HCT116 (cell line): ENCODE results near the gene TRAPPC12.

ENCODE experiments used
- CBX3 ChIP-seq: IDR thresholded peaks from 2 replicates; pipeline ENCODE4 v1.6.1; 2012; ENCODE audit warnings: low read depth
- EGR1 ChIP-seq: IDR thresholded peaks from 2 replicates; pipeline ENCODE4 v1.6.1; 2012; ENCODE audit warnings: low read depth
- EZH2 ChIP-seq: fragments of 200-600 bp; sonication (generic); IDR thresholded peaks from 2 replicates; pipeline ENCODE4 v1.6.1; 2017; ENCODE audit warnings: antibody characterized with exemption, mixed run types
- POLR2A ChIP-seq: IDR thresholded peaks from 2 replicates; pipeline ENCODE4 v1.7.0; 2011; ENCODE audit warnings: borderline replicate concordance; ENCODE audit not compliant: insufficient read depth, insufficient read length; ENCODE audit errors: extremely low read depth
- POLR2AphosphoS5 ChIP-seq: IDR thresholded peaks from 2 replicates; pipeline ENCODE4 v1.6.1; 2011; ENCODE audit warnings: mild to moderate bottlenecking, low read depth, low read length, moderate library complexity
- RAD21 ChIP-seq: IDR thresholded peaks from 2 replicates; pipeline ENCODE4 v1.6.1; 2012; ENCODE audit warnings: low read depth, mild to moderate bottlenecking
- SP1 ChIP-seq: IDR thresholded peaks from 2 replicates; pipeline ENCODE4 v1.6.1; 2012; ENCODE audit warnings: low read depth
- YY1 ChIP-seq: IDR thresholded peaks from 2 replicates; pipeline ENCODE4 v1.6.1; 2011; ENCODE audit warnings: low read length, low read depth, moderate library complexity, mild to moderate bottlenecking; ENCODE audit not compliant: insufficient replicate concordance; ENCODE audit errors: extremely low read depth
- TF ChIP-seq, protein P1 (sequence below), 3 experiments: fragments of 200-600 bp in 1 of 3; sonication (generic) in 1 of 3; IDR thresholded peaks in 2 of 3; conservative IDR thresholded peaks in 1 of 3; 2 replicates each; pipeline ENCODE4 v1.5.1; 2012 to 2017; ENCODE audit warnings: low read depth in 2 of 3, low read length in 2 of 3, antibody characterized with exemption in 1 of 3, borderline replicate concordance in 1 of 3, control low read depth in 1 of 3, mild to moderate bottlenecking in 1 of 3, mixed read lengths in 1 of 3, mixed run types in 1 of 3, moderate library complexity in 1 of 3; ENCODE audit not compliant: insufficient read depth in 1 of 3
- TF ChIP-seq, protein P2 (sequence below): IDR thresholded peaks from 2 replicates; pipeline ENCODE4 v1.6.1; 2012; ENCODE audit warnings: low read depth

DNA sequence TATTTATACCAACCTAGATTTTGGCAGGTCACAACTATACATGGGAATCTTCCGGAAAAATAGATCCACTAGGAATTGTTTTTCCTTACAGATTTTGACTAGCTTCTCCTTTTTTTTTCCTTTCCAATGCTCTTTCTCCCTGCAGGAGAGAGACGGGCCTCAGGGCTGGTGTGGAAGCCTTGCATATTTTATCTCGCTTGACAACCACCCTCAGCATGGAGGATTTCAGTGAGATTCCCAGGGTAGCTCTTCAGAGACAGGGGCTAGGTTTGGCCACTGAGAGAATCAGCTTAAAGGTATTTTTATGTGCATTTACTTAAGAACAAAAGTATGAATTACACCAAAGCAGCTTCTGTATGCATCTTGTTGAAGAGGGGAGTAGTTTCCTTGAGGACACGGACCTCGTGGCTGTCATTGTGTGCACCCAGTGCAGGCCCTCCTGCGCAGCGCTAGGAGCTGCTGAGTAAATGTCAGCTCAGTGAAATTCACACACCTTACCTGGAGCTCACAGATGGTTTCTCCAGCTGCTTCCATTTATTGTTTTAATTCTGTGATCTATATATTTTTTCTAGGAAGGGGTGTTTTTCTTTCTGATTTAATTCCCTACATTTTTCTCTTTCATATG, 54.4 kb downstream of the TRAPPC12 start:
- TF ChIP-seq CBX3, result no peak
- TF ChIP-seq, protein P1, sequence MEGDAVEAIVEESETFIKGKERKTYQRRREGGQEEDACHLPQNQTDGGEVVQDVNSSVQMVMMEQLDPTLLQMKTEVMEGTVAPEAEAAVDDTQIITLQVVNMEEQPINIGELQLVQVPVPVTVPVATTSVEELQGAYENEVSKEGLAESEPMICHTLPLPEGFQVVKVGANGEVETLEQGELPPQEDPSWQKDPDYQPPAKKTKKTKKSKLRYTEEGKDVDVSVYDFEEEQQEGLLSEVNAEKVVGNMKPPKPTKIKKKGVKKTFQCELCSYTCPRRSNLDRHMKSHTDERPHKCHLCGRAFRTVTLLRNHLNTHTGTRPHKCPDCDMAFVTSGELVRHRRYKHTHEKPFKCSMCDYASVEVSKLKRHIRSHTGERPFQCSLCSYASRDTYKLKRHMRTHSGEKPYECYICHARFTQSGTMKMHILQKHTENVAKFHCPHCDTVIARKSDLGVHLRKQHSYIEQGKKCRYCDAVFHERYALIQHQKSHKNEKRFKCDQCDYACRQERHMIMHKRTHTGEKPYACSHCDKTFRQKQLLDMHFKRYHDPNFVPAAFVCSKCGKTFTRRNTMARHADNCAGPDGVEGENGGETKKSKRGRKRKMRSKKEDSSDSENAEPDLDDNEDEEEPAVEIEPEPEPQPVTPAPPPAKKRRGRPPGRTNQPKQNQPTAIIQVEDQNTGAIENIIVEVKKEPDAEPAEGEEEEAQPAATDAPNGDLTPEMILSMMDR (IDR thresholded peaks at IDR 0.05 in 2 of 3, conservative IDR thresholded peaks at IDR 0.05 in 1 of 3; ENCODE audit: borderline replicate concordance in 1 of 3, insufficient read depth in 1 of 3, low read depth in 2 of 3, low read length in 2 of 3), result no peak
- TF ChIP-seq YY1, result no peak
- no peak for TF ChIP-seq POLR2AphosphoS5
- TF ChIP-seq RAD21, result no peak
- TF ChIP-seq, protein P2, sequence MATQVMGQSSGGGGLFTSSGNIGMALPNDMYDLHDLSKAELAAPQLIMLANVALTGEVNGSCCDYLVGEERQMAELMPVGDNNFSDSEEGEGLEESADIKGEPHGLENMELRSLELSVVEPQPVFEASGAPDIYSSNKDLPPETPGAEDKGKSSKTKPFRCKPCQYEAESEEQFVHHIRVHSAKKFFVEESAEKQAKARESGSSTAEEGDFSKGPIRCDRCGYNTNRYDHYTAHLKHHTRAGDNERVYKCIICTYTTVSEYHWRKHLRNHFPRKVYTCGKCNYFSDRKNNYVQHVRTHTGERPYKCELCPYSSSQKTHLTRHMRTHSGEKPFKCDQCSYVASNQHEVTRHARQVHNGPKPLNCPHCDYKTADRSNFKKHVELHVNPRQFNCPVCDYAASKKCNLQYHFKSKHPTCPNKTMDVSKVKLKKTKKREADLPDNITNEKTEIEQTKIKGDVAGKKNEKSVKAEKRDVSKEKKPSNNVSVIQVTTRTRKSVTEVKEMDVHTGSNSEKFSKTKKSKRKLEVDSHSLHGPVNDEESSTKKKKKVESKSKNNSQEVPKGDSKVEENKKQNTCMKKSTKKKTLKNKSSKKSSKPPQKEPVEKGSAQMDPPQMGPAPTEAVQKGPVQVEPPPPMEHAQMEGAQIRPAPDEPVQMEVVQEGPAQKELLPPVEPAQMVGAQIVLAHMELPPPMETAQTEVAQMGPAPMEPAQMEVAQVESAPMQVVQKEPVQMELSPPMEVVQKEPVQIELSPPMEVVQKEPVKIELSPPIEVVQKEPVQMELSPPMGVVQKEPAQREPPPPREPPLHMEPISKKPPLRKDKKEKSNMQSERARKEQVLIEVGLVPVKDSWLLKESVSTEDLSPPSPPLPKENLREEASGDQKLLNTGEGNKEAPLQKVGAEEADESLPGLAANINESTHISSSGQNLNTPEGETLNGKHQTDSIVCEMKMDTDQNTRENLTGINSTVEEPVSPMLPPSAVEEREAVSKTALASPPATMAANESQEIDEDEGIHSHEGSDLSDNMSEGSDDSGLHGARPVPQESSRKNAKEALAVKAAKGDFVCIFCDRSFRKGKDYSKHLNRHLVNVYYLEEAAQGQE, result no peak
- TF ChIP-seq EZH2, result no peak
- TF ChIP-seq SP1, result no peak
- TF ChIP-seq EGR1, result no peak
- TF ChIP-seq POLR2A, result no peak
